IPS DF 6.9 (cell line): ENCODE data around the gene DMD.

ENCODE experiments used
- DNase-seq: peaks from one replicate; pipeline ENCODE4 v3.0.0-alpha.2; 2013; ENCODE audit warnings: low read depth, low spot score
- H3K27ac ChIP-seq: one replicate; pipeline ENCODE4 v1.5.1; 2013; ENCODE audit warnings: low read length, control low read depth
- H3K27me3 ChIP-seq: 2 replicates; pipeline ENCODE4 v1.6.1; 2013; ENCODE audit warnings: mild to moderate bottlenecking, low read length; ENCODE audit not compliant: control insufficient read depth, insufficient read depth
- H3K36me3 ChIP-seq: 2 replicates; pipeline ENCODE4 v1.6.1; 2013; ENCODE audit warnings: low read length; ENCODE audit not compliant: control insufficient read depth, insufficient read depth
- H3K4me1 ChIP-seq: 2 replicates; pipeline ENCODE4 v1.6.1; 2013; ENCODE audit warnings: low read length; ENCODE audit not compliant: control insufficient read depth, insufficient read depth
- H3K4me3 ChIP-seq: 2 replicates; pipeline ENCODE4 v1.5.1; 2013; ENCODE audit warnings: mild to moderate bottlenecking, low read length
- H3K9me3 ChIP-seq: 2 replicates; pipeline ENCODE4 v1.6.1; 2013; ENCODE audit warnings: low read length, inconsistent platforms; ENCODE audit not compliant: control insufficient read depth, insufficient read depth
- WGBS: extraction: QIAGEN DNeasy Blood & Tissue Kit; methylation state at CpG from one replicate; pipeline ENCODE4 v1.1.7; 2013; ENCODE audit warnings: mixed read lengths, missing lambda C conversion rate; ENCODE audit not compliant: insufficient read length, insufficient coverage; 5-methylcytosine and 5-hydroxymethylcytosine counted together

Gene DMD

DNA sequence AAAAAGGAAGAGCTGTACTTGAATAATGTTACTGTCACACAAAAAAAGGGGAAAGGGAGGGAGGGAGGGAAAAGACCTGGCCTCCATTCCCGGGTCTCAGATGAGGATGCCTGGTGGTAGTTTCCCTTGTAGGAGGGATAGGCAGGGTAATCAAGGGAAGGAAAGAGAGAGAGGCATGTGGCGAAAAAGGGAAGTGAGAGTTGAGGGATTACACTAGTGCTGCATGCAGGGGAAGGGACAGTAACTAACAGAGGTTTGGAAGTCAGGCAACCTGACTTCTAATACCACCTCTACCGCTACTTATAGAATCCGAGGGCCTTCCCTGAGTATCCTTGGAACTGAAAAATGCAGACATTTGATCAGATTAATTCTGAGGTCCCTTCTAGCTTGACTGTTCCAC is 1317.8 kb downstream of the DMD start:
- H3K27me3 ChIP-seq = no peaks in the 10 kb centered on the region
- H3K4me3 ChIP-seq = no peak overlapping the region
- H3K36me3 ChIP-seq = no peaks in the 10 kb centered on the region
- WGBS = no CpG with 5 or more reads among the region's 4 CpGs
- no peak overlapping the region for H3K27ac ChIP-seq
- no peak for DNase-seq
- H3K4me1 ChIP-seq = no peaks in the 10 kb centered on the region
- H3K9me3 ChIP-seq = no peaks in the 10 kb centered on the region

DNA sequence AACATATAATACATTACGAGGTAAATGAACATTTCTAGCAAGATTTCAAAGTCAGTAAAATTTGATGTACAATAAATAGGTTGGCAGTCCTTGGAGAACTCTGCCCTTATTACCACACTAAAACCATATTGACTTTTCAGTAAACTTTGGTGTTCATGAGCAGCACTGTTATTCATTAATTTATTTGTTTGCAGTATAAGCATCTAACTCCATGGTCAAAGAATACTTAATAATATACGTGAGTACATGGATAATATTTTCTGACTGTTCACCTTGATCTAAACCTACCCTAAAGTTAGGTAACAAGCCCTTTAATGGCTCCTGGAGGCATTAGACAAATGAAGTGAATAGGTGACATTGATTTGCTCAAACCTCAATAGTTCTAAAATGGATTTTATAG is 1322.3 kb downstream of the DMD start:
- Histone ChIP-seq H3K4me1 (no peaks in the 10 kb centered on the region), H3K27me3 (no peaks in the 10 kb centered on the region), H3K9me3 (no peaks in the 10 kb centered on the region), H3K27ac (no peak overlapping the region), H3K36me3 (no peaks in the 10 kb centered on the region), H3K4me3 (no peak overlapping the region)
- DNase-seq = no peak
- WGBS = no CpG with 5 or more reads among the region's 2 CpGs

DNA sequence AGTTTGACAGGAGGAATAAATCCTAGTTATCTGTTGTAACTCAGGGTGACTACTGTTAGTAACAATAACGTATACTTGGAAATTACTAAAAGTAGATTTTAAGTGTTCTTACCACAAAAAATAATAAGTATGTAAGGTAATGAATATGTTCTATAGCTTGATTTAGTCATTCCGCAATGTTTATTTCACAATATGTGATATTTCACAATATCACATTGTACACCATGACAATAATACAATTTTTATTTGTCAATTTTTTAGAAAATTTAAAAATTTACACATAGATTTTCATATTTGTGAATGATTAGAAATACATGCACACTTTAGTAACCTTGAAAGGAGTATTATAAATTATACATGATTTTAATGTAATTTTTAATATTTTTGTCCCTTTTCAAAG is 1326.8 kb downstream of the DMD start:
- Histone ChIP-seq H3K9me3 (no peaks in the 10 kb centered on the region), H3K27ac (no peak overlapping the region), H3K36me3 (no peaks in the 10 kb centered on the region), H3K4me3 (no peak overlapping the region), H3K27me3 (no peaks in the 10 kb centered on the region), H3K4me1 (no peaks in the 10 kb centered on the region)
- WGBS = no CpG with 5 or more reads among the region's 2 CpGs
- DNase-seq = no peak

DNA sequence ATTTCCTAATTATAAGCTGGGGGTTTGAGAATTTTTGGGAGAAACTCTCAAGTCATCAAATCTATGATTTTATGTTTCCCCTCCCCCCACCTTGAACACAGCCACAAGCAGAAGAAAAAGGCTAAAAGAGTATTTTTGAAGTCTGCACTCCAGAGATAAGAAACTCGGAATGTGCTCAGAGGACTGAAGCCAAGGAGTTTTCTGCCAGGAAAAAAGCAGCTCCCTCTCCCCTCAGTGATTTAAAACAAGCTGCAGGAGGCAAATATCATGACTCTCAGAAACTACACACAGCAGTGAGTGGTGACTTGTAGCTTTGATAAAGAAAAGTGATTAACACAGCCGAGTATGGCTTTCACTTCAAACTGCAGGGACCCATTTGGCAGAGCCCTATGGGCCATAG is 1339.3 kb downstream of the DMD start:
- Histone ChIP-seq H3K36me3 (no peaks in the 10 kb centered on the region), H3K27ac (no peak overlapping the region)
- WGBS = no CpG with 5 or more reads among the region's 2 CpGs

DNA sequence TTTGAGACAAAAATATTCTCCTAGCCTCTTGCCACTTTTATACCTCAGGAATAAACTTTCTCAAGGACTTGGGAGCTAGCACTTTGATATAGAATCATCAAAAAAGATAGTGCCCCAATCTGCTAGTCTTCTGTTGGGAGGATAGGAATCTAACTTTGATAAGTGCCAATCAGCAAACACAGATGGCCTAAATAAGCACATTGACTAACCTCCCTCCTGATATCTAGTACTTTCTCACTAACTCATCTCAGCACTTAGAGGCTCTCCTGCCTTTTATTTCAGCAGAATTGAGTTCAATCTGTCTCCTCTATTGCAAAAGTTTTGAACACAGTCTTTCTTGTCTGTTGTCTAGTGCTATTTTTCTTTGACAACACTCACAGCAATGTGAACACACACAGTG is 1341.1 kb downstream of the DMD start:
- Histone ChIP-seq H3K9me3 (no peaks in the 10 kb centered on the region), H3K36me3 (no peaks in the 10 kb centered on the region), H3K4me1 (no peaks in the 10 kb centered on the region), H3K4me3 (no peak overlapping the region), H3K27me3 (no peaks in the 10 kb centered on the region), H3K27ac (no peak overlapping the region)
- DNase-seq = no peak

More for the DNA sequence above, 1339.3 kb downstream of the DMD start:
- H3K4me3 ChIP-seq = no peak overlapping the region
- no peaks in the 10 kb centered on the region for H3K4me1 ChIP-seq
- H3K27me3 ChIP-seq = no peaks in the 10 kb centered on the region
- H3K9me3 ChIP-seq = no peaks in the 10 kb centered on the region
- DNase-seq = no peak

DNA sequence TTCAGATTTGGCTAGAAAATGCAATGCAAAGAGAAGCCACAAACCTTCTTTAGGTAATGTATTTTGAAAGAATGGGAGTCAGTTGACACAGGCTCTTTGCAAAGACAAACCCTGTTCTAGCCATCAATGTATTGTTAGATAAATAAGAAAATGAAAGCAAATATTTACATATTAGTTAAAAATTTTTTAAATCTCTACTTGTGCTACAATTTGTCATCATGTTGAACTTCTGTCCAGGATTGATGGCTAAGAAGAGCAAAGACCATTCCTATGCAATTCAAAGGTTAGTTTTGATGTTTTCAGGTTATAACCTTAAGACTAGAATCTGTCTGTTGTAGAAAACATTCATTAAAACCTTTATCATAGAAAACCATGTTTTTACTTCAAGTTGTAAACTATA is 1350.7 kb downstream of the DMD start:
- Histone ChIP-seq H3K4me1 (no peaks in the 10 kb centered on the region), H3K27ac (no peak overlapping the region), H3K9me3 (no peaks in the 10 kb centered on the region), H3K27me3 (no peaks in the 10 kb centered on the region), H3K36me3 (no peaks in the 10 kb centered on the region), H3K4me3 (no peak overlapping the region)
- DNase-seq = no peak

DNA sequence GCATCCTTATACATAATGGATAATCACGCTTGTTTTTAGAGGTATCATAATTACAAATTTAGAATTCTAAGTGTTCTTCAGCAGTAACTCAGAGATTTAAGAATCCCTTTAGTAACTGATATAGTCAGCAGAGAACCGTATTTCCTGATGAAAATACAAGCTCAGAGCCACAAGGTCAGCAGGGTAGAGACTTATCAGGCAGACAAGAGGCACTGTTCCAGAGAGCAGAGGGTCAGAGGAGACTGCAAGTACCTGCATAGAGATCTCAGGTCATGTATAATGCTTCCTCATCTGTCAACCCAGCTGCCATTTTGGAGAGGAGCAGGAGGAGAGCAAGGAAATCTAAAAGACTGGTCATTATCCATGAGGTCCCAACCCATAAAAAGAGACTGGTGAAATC is 1352.4 kb downstream of the DMD start:
- DNase-seq = no peak
- Histone ChIP-seq H3K27me3 (no peaks in the 10 kb centered on the region), H3K27ac (no peak overlapping the region), H3K4me3 (no peak overlapping the region), H3K36me3 (no peaks in the 10 kb centered on the region), H3K4me1 (no peaks in the 10 kb centered on the region), H3K9me3 (no peaks in the 10 kb centered on the region)
- no CpG with 5 or more reads among the region's 2 CpGs for WGBS

DNA sequence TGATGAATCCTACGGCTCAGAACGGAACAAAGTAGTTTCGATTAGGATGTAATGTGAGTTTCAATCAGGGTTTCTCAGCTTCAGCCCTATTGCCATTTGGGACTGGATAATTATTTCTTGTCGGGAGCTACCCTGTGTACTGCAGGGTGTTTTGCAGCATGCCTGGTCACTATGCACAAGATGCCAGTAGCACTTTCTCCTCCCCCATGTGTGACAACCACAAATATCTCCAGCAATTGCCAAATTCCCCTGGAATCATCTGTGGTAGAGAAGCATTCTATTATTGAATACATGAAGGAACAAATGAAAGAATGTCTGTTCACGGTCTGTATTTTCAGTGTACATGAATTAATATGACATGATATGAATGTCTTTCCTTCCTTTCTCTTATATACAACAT is 1356.6 kb downstream of the DMD start:
- H3K27me3 ChIP-seq = no peaks in the 10 kb centered on the region
- no peak overlapping the region for H3K4me3 ChIP-seq
- no peak for DNase-seq
- H3K36me3 ChIP-seq = no peaks in the 10 kb centered on the region
- no CpG with 5 or more reads among the region's 5 CpGs for WGBS
- no peak overlapping the region for H3K27ac ChIP-seq
- H3K9me3 ChIP-seq = no peaks in the 10 kb centered on the region
- H3K4me1 ChIP-seq = no peaks in the 10 kb centered on the region

DNA sequence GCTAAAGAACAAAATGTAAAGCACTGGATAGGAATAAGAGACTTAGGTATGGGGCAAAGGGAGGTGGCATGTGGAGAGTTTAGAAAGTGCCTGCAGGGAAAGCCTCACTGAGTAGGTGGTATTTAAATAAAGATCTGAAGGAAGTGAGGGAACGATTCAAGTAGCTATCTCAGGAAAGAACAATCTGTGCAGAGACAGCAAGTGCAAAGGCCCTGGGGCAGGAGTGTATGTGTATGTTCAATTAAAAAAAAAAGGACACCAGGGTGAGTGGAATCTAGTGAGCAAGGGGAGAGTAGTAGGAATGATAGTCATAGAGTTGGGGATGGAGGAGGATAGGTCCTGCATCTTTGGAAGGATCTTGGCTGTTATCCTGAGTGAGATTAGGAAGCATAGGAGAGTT is 1359.6 kb downstream of the DMD start:
- no peak for DNase-seq
- H3K4me1 ChIP-seq = no peaks in the 10 kb centered on the region
- H3K27me3 ChIP-seq = no peaks in the 10 kb centered on the region
- no peaks in the 10 kb centered on the region for H3K36me3 ChIP-seq
- WGBS = no CpG with 5 or more reads among the region's 1 CpG
- no peaks in the 10 kb centered on the region for H3K9me3 ChIP-seq
- H3K27ac ChIP-seq = no peak overlapping the region
- H3K4me3 ChIP-seq = no peak overlapping the region

DNA sequence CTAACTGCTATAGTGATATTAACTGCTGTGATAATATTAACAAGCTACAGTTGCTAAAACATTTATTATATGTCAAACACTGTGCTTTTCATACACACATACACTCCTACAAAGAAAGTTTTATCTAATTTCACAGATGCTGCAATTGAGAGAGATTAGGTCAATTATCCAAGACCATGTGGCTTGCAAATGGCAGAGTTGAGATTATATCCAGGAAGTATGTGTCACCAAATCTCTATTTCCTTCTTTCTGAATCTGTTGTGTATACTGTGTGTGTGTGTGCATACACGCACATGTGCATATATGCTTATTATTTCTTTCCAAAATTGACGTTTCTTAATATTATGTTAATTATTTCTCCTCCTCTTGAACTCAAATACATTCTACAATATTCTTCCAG is 1363.6 kb downstream of the DMD start:
- H3K27me3 ChIP-seq = no peaks in the 10 kb centered on the region
- DNase-seq = no peak
- WGBS = no CpG with 5 or more reads among the region's 2 CpGs
- H3K4me1 ChIP-seq = no peaks in the 10 kb centered on the region
- no peaks in the 10 kb centered on the region for H3K36me3 ChIP-seq
- no peak overlapping the region for H3K4me3 ChIP-seq
- H3K9me3 ChIP-seq = no peaks in the 10 kb centered on the region
- no peak overlapping the region for H3K27ac ChIP-seq

DNA sequence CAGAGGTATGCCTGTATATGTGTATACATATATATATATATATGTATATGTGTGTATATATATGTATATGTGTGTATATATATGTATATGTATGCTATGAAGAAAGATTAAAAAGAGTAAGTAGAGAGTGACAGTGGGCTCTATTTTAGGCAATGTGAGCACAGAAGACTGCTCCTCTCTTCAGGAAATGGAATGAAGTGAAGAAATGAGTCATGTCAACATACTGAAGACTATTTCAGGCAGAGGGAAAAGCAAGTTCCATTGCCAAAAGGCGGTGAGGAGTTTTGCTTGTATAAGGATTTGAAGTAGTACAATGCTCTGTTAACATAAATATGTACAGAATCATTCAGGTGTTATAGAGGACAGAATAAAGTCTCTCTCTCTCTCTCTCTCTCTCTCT is 1366.3 kb downstream of the DMD start:
- no peak overlapping the region for H3K4me3 ChIP-seq
- H3K27me3 ChIP-seq = no peaks in the 10 kb centered on the region
- no peaks in the 10 kb centered on the region for H3K9me3 ChIP-seq
- no peak overlapping the region for H3K27ac ChIP-seq
- no peaks in the 10 kb centered on the region for H3K36me3 ChIP-seq
- DNase-seq = no peak
- no peaks in the 10 kb centered on the region for H3K4me1 ChIP-seq
- no CpG with 5 or more reads among the region's 1 CpG for WGBS
